HG03432 (cell line): Measurements from ENCODE around the gene CHN2.

Experiments
- ATAC-seq: cut with Tn5 transposase; IDR thresholded peaks from one replicate; pipeline ENCODE4 v1.9.1; 2021; ENCODE audit warnings: mild to moderate bottlenecking, moderate library complexity; ENCODE audit not compliant: unreplicated experiment

CHN2 gene

DNA sequence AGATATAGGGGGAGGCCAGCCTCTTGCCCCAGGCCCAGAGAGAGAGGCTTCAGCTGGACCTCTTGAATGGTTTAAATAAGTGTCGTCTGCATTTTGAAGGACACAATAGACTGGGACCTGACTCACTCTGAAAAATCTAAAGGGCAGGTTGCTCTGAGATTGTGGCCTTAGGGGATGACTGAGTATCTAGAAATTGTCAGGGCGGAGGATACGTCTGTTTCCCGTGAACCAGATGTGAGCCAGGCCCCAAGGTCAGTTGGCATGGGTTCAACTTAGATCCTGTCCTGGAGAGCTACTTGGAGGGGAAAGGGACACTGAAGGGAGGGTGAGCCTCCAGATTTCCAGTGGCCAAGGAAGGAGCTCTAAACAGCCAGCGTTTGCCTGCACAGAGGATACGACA, 110.2 kb downstream of the CHN2 start:
- ATAC-seq = no peak

- no peak for ATAC-seq
Measured at GRCh38 chr7:29306319-29306991, 111.9 kb downstream of the CHN2 start.

DNA sequence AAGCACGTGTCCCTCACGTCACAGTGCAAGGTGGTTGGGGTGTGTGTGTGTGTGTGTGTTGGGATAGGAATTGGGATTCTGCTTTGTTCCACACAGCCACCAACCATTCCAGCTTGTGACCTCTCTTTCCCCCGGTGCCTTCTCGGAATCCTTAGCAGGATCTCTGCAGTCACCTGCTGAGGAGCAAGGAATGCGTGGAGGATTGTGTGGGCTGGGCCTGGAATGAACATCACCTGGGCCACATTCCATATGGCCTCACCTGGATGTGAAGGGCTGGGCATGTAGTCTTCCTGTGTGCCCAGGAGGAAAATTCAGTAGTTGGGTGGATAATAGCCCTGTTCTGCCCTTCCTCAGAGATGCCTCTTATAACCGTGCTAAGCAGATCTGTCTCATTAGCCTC, 113.8 kb downstream of the CHN2 start:
- no peak for ATAC-seq

DNA sequence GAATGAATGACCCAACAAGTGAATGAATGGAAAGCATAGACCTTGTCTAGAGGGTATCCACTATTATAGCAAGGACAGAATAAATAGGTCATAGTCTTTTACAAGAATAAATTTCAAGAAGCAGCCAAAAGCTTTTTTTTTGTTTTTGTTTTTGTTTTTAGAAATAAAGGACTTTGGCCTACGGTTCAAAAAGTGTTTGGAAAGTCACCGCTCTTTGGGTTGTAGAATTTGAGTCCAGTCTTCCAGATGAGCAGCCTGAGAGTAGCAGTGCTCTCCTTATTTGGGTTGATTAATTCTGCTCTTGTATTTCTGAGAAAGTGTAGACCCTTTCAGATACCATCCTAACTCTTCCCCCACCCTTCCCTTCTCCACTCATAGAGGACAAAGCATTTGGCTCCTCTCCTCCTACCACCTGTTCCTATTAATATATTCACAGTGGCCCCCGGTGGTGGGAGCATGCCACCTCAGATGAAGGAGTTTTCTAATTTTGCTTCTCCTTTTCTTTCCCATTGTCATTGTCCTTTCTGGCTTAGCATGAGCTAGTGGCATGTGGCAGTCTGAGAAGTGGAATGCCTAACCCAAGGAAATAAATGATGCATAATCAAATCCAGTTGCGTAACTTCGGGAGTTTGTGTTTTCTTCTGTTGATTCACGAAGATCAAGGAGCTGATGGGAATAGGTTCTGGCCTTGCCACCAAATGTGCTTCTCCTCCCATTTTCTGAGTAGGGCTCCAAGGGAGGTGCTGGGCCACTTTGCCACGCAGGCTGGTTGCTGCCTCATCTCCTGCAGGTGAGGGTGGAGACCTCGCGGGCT, 114.7 kb downstream of the CHN2 start:
- ATAC-seq = no peak

- no peak for ATAC-seq
Measured at GRCh38 chr7:29310625-29311024, 116.0 kb downstream of the CHN2 start.

GRCh38 chr7:29311314-29311713, 116.7 kb downstream of the CHN2 start:
- no peak for ATAC-seq

- no peak for ATAC-seq
Measured at GRCh38 chr7:29314148-29314547, 119.6 kb downstream of the CHN2 start.

GRCh38 chr7:29315122-29315891, 120.7 kb downstream of the CHN2 start:
- no peak for ATAC-seq

DNA sequence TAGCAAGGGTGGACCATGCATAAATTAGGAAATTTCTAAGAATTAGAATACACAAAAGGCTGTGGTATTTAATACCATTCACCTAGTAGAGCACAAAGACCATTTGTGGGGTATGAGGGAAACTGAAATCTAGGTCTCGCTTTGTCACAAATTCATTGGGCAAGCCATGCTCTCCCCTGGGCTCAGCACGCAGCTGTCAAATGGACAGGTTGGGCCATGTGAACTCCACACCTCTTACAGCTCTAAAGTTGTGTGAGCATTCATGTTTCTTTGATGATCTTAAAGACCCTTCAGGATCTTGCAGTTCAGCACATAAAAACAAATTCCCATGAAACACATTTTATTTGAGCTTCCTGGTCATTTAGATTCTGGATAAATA, 121.3 kb downstream of the CHN2 start:
- no peak for ATAC-seq

GRCh38 chr7:29316926-29317325, 122.4 kb downstream of the CHN2 start:
- no peak for ATAC-seq

DNA sequence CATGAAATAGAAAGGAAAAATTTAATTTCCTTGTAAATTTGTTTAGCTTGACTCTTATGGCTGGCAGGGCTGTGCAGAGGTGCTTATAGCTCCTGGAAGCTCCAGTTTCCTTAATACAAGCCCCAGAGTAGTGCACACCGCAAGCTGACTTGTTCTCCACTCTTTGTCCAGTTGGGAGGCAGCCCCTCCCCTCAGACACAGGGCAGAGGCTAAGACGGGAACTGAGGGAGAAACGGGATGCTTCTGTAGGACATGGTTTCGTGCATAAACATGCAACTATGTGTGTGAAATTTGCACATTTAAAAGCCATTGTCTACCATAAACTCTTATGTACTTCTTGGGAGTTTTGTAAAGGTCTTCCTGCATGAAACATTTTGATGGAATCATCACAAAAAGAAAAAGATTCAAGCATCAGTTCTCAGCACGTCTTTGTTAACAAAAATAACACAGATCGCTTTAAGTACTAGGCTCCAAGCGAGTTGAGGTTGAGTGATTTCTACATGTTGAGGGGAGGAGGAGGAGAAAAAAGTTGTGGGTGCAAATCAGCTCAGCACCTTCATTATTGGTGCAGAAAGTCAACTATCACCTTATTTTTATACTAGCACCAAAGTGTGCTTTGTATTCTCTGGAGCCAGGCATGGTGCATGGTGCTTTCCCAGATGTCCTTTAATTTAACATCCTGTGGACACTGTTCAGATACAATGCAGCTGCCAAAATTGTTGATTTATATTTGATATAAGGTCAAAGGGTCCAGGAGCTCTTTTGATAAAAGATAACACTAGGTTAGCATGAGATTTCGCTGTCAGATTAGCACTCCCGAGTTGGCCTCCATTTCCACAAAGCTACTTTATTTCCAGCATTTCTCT, 124.5 kb downstream of the CHN2 start:
- no peak for ATAC-seq

- peak; percentile 75 for ATAC-seq
Measured at GRCh38 chr7:29319719-29320521, 125.3 kb downstream of the CHN2 start.

- no peak for ATAC-seq
Measured at GRCh38 chr7:29320577-29320976, 126.0 kb downstream of the CHN2 start.

- ATAC-seq = no peak
Measured at GRCh38 chr7:29322023-29322712, 127.6 kb downstream of the CHN2 start.

- ATAC-seq = no peak
Measured at GRCh38 chr7:29325476-29325875, 130.9 kb downstream of the CHN2 start.

DNA sequence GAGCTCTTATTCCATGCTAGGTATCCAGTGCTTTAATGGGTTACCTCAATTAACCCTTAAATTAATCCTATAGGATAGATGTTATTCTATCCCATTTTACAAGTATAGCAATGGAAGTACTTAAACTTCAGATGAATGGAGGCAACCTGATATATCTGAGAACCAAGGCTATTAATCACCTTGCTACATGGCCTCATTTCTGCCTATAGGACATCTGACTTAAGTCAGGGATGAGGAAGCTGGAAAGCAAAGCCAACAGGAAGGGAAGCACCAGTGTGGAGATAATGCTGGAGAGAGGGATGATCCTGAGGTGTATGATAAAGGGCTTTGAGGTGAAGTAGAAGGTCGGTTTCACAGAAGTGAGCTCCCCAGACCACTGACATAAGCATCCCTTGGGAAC, 132.3 kb downstream of the CHN2 start:
- no peak for ATAC-seq

DNA sequence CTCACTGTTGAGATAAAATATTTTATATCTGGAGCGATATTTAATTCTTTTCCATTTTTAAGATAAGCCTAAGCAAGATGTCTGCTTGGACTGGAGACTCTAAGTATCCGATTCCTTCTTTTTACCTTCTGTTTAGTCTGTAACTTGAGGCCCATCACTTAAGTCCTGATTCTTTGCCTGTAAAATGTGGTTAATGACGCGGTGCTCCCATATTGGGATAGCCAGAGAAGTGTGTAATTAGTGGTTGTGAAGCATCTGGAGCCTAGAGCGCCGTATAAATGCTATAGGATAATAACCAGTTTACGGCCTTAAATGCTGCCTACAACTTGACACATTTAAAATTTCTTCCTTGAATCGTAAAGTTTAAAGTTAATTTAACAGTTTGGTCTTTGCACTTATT, 132.9 kb downstream of the CHN2 start:
- ATAC-seq = no peak

DNA sequence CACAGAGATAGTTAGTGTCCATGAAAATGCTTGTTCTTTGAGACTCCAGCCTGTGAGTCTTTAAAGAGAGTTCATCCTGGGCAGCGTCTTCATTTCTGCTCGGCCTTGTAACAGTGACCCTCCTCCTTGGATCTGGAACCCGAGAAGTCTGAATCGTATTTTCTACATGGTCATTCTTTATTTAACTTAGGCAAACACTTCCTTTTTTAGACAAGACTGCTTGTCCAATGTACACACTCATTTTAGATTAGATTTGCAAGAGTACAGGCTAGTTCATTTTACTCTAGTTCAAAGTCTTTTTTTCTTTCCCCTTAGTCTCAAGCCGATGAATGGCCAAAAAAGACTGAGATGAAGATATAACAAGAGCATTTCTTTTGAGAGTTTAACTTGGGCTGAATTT, 133.5 kb downstream of the CHN2 start:
- ATAC-seq = no peak

- ATAC-seq = no peak
Measured at GRCh38 chr7:29328811-29329210, 134.2 kb downstream of the CHN2 start.
